Activated T-helper 2 cell treated with anti-CD3 and anti-CD28 coated beads, Interferon-gamma antibody, Interleukin-2, Interleukin-4, amounts not matched to agents 10 μg/mL and 5 μg/mL and 100 μg/mL, durations not matched to agents 14 hours and 24 hours and 36 hours (primary cell): ENCODE results near the gene SPINT3. TPM values are rescaled to one million over a fixed set of nuclear protein-coding genes. Genes with fewer than 3 reads are reported as not detected.
A peak's percentile ranks its signal among the peaks of the same experiment; 100 is the strongest.
"Not testable (repeated sequence)": the region's sequence is repeated elsewhere in the genome, so short reads cannot be mapped to it uniquely, and the experiment has no call there.

Experiments
- DNase-seq: peaks from one replicate; pipeline ENCODE4 v3.0.0; 2021; ENCODE audit warnings: low spot score
- H3K27ac Mint-ChIP-seq: one replicate; pipeline ENCODE4 v1.8.0; 2021; ENCODE audit warnings: mixed read lengths
- H3K27me3 Mint-ChIP-seq: one replicate; pipeline ENCODE4 v1.8.0; 2021; ENCODE audit warnings: low read depth, mixed read lengths
- H3K36me3 Mint-ChIP-seq: one replicate; pipeline ENCODE4 v1.8.0; 2021; ENCODE audit warnings: low read depth, mixed read lengths
- H3K4me1 Mint-ChIP-seq: one replicate; pipeline ENCODE4 v1.8.0; 2021; ENCODE audit warnings: low read depth, mixed read lengths
- H3K4me3 Mint-ChIP-seq: one replicate; pipeline ENCODE4 v1.8.0; 2021; ENCODE audit warnings: low read depth, mild to moderate bottlenecking, moderate library complexity, mixed read lengths
- H3K9me3 Mint-ChIP-seq: one replicate; pipeline ENCODE4 v1.8.0; 2021; ENCODE audit warnings: mixed read lengths
- intact Hi-C: fragments of 100-400 bp; cut with micrococcal nuclease; formaldehyde crosslinking; loops from one replicate; pipeline ENCODE4 v1.15.1; 2023
- total RNA-seq: library from RNA; stranded (reverse); gene quantifications from 2 replicates; pipeline ENCODE4 v1.2.3, GENCODE V29; 2022

SPINT3 gene
- total RNA-seq, 1 donor from 2014 or later: not detected

DNA sequence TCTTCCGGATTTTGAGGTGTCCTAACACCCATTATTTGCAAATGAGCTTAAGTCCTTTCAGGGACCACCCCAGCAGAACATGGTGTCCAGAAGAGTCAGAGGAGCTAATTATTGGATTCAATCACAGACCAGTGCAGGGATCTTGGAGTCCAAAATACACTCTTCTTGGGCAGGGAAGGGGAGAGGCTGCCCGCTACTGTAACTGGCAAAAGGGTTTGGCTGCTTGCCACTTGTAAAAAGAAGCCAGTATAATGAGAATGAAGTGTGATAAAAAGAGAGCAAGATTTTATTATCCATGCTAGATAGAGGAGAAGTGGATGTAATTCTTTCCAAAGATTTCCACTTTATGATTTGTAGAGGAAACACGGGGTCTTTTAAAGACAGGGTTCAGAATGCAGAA lies 19.3 kb downstream of the SPINT3 start:
- peaks cover 18% of the 10 kb centered on the region for H3K27me3 Mint-ChIP-seq
- intact Hi-C loops: no loop called here
- no peak for DNase-seq
- no peaks in the 10 kb centered on the region for H3K4me1 Mint-ChIP-seq
- no peak overlapping the region for H3K27ac Mint-ChIP-seq
- H3K4me3 Mint-ChIP-seq: no peak overlapping the region
- no peaks in the 10 kb centered on the region for H3K36me3 Mint-ChIP-seq
- H3K9me3 Mint-ChIP-seq: no peaks in the 10 kb centered on the region

DNA sequence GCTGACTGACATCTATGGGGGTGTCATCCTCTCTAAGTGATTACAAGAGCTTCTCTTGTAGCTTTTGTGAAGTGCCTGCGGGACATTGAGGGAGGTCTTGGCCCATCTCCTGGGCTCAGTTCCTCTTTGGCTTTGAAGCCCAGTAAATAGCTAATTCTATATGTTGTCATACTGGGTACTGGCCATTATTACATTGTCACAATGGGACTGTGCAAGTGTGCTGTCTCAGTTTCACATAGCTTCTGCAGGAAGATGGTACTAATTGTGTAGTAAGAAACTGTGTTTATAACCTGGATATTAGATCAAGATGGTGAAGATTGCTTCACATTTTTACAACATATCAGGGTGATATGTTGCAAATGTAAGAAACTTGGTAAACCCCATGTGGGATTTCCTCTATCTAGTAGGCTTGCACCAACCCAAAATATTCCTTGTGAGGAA lies 19.9 kb downstream of the SPINT3 start:
- no peaks in the 10 kb centered on the region for H3K36me3 Mint-ChIP-seq
- H3K27me3 Mint-ChIP-seq: peaks cover 18% of the 10 kb centered on the region
- H3K27ac Mint-ChIP-seq: no peak overlapping the region
- DNase-seq: no peak
- no peak overlapping the region for H3K4me3 Mint-ChIP-seq
- intact Hi-C loops: no loop called here
- no peaks in the 10 kb centered on the region for H3K9me3 Mint-ChIP-seq
- no peaks in the 10 kb centered on the region for H3K4me1 Mint-ChIP-seq

- H3K27ac Mint-ChIP-seq: no peak overlapping the region
- DNase-seq: no peak
- peaks cover 26% of the 10 kb centered on the region for H3K27me3 Mint-ChIP-seq
- H3K4me3 Mint-ChIP-seq: no peak overlapping the region
- H3K36me3 Mint-ChIP-seq: no peaks in the 10 kb centered on the region
- H3K9me3 Mint-ChIP-seq: no peaks in the 10 kb centered on the region
- intact Hi-C loops: no loop called here
- H3K4me1 Mint-ChIP-seq: no peaks in the 10 kb centered on the region
Measured at GRCh38 chr20:45489083-45489531, 26.3 kb downstream of the SPINT3 start.

GRCh38 chr20:45487231-45487635 lies 28.2 kb downstream of the SPINT3 start:
- Mint-ChIP-seq H3K27me3 (peaks cover 21% of the 10 kb centered on the region), H3K36me3 (no peaks in the 10 kb centered on the region), H3K9me3 (no peaks in the 10 kb centered on the region), H3K27ac (no peak overlapping the region), H3K4me1 (no peaks in the 10 kb centered on the region), H3K4me3 (no peak overlapping the region)
- intact Hi-C loops: no loop called here
- no peak for DNase-seq

DNA sequence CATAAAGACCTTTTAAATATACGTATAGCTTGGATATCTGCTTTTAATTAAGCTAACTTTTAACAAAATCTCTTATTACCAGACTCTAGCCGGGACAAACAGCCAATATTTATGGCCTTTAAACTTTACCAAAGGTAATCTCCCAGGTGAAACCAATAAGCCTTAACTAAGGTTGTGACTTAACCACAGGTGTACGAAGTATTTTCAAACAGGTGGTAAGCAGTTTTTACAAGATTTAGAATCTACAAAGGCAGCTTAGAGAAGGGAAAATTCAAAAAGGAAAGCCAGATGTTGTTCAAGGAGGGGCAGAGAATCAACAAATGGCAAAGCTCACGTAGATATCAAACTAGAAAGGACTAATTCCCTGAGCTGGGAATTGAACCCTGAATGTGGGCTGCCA lies 30.0 kb downstream of the SPINT3 start:
- Mint-ChIP-seq H3K36me3 (no peaks in the 10 kb centered on the region), H3K9me3 (no peaks in the 10 kb centered on the region), H3K4me3 (no peak overlapping the region), H3K27ac (no peak overlapping the region), H3K4me1 (no peaks in the 10 kb centered on the region), H3K27me3 (peaks cover 25% of the 10 kb centered on the region)
- intact Hi-C loops: no loop called here
- no peak for DNase-seq

- intact Hi-C loops: no loop called here
Measured at GRCh38 chr20:45484676-45485075, 30.7 kb downstream of the SPINT3 start.

GRCh38 chr20:45479822-45480221 lies 35.6 kb downstream of the SPINT3 start:
- Mint-ChIP-seq H3K9me3 (no peaks in the 10 kb centered on the region), H3K4me3 (no peak overlapping the region), H3K4me1 (no peaks in the 10 kb centered on the region), H3K27me3 (peaks cover 12% of the 10 kb centered on the region), H3K36me3 (no peaks in the 10 kb centered on the region), H3K27ac (no peak overlapping the region)
- intact Hi-C loops: no loop called here
- DNase-seq: no peak

More at GRCh38 chr20:45484676-45485075, 30.7 kb downstream of the SPINT3 start:
- DNase-seq: no peak
- no peaks in the 10 kb centered on the region for H3K9me3 Mint-ChIP-seq
- no peak overlapping the region for H3K27ac Mint-ChIP-seq
- no peaks in the 10 kb centered on the region for H3K4me1 Mint-ChIP-seq
- H3K4me3 Mint-ChIP-seq: no peak overlapping the region
- H3K36me3 Mint-ChIP-seq: no peaks in the 10 kb centered on the region
- peaks cover 25% of the 10 kb centered on the region for H3K27me3 Mint-ChIP-seq

GRCh38 chr20:45477530-45478148 lies 37.8 kb downstream of the SPINT3 start:
- H3K36me3 Mint-ChIP-seq, H3K4me1 Mint-ChIP-seq, intact Hi-C loops, H3K9me3 Mint-ChIP-seq, H3K27ac Mint-ChIP-seq, H3K4me3 Mint-ChIP-seq, DNase-seq: not testable (repeated sequence)
- peaks cover 21% of the 10 kb centered on the region for H3K27me3 Mint-ChIP-seq

- DNase-seq, H3K27ac Mint-ChIP-seq, intact Hi-C loops, H3K4me3 Mint-ChIP-seq, H3K36me3 Mint-ChIP-seq, H3K4me1 Mint-ChIP-seq, H3K9me3 Mint-ChIP-seq: not testable (repeated sequence)
- peaks cover 52% of the 10 kb centered on the region for H3K27me3 Mint-ChIP-seq
Measured at GRCh38 chr20:45472286-45472685, 43.1 kb downstream of the SPINT3 start.

DNA sequence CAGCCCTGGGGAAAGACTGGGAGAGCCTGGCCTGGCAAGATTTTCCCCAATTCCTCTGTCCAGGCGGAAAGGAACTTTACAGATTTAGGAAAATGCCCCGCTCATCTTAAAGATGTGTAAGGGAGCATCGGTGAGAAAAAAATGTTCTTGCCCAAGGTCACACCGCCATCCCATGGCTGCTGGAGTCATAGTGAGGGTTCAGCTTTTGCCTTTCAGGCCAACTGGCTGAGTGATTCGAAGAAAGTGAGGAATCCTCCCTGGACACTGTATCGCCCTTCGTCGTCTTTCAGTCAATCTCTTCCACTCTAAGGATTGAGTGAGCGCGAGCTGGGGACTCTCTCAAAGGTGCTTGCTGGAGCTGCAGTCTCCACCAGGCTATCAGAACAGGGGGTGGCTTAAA lies 44.5 kb downstream of the SPINT3 start:
- intact Hi-C loops: no loop called here
- Mint-ChIP-seq H3K4me3 (peak overlapping the region; percentile 45), H3K9me3 (no peaks in the 10 kb centered on the region), H3K27ac (no peak overlapping the region), H3K36me3 (no peaks in the 10 kb centered on the region), H3K4me1 (no peaks in the 10 kb centered on the region), H3K27me3 (peaks cover 59% of the 10 kb centered on the region)
- DNase-seq: no peak

DNA sequence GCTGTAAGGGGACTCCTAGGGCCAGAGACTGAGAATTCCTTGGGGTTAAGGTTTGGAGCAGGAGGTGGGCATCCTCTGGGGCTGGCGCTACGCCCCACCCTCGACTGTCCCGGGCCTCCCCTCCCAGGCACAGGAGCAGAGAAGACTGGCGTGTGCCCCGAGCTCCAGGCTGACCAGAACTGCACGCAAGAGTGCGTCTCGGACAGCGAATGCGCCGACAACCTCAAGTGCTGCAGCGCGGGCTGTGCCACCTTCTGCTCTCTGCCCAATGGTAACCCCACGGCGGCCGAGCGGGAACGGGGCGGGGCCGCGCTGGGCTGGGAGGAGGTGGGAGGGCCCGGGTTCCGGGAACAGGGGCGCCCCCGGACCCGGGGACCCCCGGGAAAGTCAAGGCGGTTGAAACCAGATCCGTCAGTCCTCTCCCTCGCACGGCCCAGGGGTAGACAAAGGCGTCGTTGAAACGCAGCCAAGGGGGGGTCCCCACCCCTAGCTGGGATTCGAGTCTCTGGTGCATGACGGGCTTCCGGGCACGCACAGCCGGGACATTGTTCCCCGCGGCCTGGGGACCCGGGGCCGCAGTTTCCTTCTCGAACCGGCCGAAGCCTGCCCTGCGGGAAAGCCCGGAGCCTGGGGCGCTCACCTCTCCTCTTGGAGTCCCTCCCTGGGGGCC lies 45.0 kb downstream of the SPINT3 start:
- Mint-ChIP-seq H3K27ac (no peak overlapping the region), H3K4me1 (no peaks in the 10 kb centered on the region), H3K27me3 (peaks cover 61% of the 10 kb centered on the region), H3K4me3 (peak overlapping the region; percentile 14), H3K9me3 (no peaks in the 10 kb centered on the region), H3K36me3 (no peaks in the 10 kb centered on the region)
- DNase-seq: no peak
- intact Hi-C loops: no loop called here

DNA sequence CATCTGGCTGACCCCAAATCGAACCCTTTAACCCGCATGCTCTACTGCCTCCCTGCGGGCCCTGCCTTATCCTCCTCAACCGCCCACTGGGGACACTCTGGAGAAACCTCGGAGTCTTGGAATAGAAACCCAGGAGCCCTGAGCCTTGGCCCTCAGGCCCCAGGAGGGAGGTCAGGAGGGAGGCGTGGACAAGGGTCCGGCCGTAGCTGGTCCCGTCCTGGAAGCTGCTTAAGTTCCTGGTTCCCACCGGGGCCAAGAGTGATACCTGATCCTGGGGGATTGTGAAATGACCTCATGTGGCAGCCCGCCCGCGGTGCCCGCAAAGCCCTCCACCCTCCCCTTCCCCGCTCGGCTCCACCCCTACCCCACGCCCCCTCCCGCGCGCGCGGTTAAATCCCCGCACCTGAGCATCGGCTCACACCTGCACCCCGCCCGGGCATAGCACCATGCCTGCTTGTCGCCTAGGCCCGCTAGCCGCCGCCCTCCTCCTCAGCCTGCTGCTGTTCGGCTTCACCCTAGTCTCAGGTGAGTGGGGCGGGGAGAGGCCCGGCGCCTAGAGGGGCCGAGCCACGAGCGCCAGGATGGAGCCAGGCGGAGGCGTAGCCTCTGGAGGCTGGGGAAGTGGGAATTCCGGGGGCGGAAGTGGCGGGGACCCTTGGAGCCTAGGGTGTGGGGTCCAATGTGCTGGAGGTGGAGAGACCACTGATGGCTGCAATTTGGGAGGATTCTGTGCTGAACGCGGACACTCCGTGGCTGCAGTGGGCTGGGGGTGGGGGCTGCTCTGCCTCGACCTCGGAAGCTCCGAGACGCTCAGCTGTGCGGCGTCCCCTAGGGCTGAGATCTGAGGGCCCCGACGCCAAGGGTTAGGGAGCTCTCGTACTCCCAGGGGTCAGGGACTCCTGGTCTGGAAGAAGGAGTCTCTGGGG lies 45.8 kb downstream of the SPINT3 start, which contains the start of gene WFDC2:
Gene WFDC2, plus strand, starts transcription at position 418 of the 926 bp plus-strand sequence. Its CDS starts 29 bp downstream, at position 447.
- Mint-ChIP-seq H3K9me3 (no peaks in the 10 kb centered on the region), H3K36me3 (no peaks in the 10 kb centered on the region), H3K27ac (no peak within 1 kb of the TSS), H3K4me3 (peak within 1 kb of the TSS; percentile 14), H3K27me3 (peaks cover 62% of the 10 kb centered on the region), H3K4me1 (no peaks in the 10 kb centered on the region)
- intact Hi-C loops: no loop called here
- DNase-seq: no peak
